GM15510 (cell line): ENCODE results near the gene TMEM240.

Experiments used
- POLR2A ChIP-seq: IDR thresholded peaks from 3 replicates; pipeline ENCODE4 v1.6.1; 2011; ENCODE audit warnings: borderline replicate concordance; ENCODE audit not compliant: insufficient read length; ENCODE audit errors: extremely low read depth

Gene TMEM240

GRCh38 chr1:1491601-1492000, 48.8 kb downstream of the TMEM240 start:
- TF ChIP-seq POLR2A = no peak

GRCh38 chr1:1490633-1491230, 49.7 kb downstream of the TMEM240 start:
- TF ChIP-seq POLR2A = no peak

DNA sequence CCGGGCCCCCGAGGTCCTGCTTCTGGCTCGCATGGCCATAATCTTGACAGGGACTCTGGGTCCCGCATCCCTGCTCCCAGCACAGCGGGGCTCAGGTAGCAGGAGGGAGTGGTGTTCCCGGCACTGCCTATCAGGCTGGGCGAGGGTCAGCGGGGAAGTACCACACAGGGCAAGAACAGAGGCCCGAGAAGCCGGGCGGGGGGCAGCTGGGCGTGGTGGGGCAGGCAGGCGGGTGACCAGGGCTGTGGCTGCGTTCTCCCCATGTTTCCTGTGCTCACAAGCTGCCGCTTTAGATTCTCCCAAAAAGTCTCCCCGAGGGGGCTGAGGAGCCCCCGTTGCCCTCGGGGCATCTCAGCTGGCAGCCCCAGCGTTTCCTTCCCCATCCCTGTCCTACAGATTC, 50.6 kb downstream of the TMEM240 start:
- no peak for TF ChIP-seq POLR2A

- TF ChIP-seq POLR2A = no peak
These were observed 51.2 kb downstream of the TMEM240 start for GRCh38 chr1:1489231-1489630.

DNA sequence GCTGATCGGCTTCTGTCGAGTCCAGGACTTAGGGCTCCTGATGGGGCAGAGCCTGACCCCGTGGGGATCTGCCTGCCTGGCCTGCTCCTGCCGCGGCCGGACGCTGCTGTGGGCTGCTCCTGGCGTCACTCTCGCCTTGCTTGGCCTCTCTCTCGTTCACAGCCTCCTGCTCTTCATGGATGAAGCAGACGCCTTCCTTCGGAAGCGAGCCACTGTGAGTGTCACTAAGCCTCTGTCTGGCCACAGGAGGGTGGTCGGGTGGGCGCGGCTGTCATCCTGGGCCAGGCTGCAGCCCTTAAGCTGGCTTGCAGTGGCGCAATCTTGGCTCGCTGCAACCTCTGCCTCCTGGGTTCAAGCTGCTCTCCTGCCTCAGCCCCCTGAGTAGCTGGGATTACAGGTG, 52.7 kb downstream of the TMEM240 start:
- no peak for TF ChIP-seq POLR2A
